HT-29 (cell line): Measurements from ENCODE around the gene VWA5B1. TPM values are rescaled to one million over a fixed set of nuclear protein-coding genes. Genes with fewer than 3 reads are reported as not detected.
A peak's percentile ranks its signal among the peaks of the same experiment; 100 is the strongest.

Experiments used
- DNase-seq: peaks from one replicate; pipeline ENCODE4 v3.0.0-alpha.2; 2015; ENCODE audit warnings: low spot score
- total RNA-seq: library from RNA; depleted of rRNA; stranded (reverse); fragments of >200 nt; shearing (Covaris generic); gene quantifications from 2 replicates; pipeline ENCODE4 v1.2.3, GENCODE V29; 2014

The VWA5B1 gene
- total RNA-seq, 1 experiment from 2014 or later, result not detected

GRCh38 chr1:20349561-20349960 is 58.9 kb downstream of the VWA5B1 start:
- no peak for DNase-seq

- DNase-seq, result no peak
Observed at GRCh38 chr1:20349971-20350370, 59.3 kb downstream of the VWA5B1 start.

DNA sequence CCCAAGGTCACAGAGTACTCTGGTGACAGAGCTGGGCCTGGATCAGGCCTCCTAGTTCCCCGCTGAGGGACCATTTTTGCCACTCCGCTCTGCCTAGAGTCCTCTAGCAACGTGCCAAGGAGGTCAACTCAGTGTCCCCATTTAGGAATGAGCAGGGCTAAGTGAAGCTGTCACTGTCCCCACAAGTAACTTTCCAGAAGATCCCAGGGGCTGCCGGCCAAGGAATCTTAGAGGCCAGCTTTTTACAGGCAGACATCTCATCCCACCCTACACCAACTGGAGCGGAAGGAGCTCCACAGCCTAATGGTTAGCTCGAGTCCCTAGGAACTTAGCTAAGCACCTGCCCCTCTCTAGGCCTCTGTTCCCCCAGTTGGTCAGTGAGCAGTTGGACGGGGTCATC is 59.7 kb downstream of the VWA5B1 start:
- no peak for DNase-seq

- no peak for DNase-seq
Observed at GRCh38 chr1:20351911-20352701, 61.4 kb downstream of the VWA5B1 start.

DNA sequence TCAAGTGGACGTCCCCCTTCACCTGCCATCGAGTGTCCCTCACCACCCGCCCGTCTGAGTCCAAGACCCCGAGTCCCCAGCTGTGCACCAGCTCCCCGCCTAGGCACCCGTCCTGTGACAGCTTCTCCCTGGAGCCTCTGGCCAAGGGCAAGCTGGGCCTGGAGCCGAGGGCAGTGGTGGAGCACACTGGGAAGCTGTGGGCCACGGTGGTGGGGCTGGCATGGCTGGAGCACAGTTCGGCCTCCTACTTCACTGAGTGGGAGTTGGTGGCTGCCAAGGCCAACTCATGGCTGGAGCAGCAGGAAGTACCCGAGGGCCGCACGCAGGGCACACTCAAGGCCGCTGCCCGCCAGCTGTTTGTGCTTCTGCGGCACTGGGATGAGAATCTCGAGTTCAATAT is 63.2 kb downstream of the VWA5B1 start:
- no peak for DNase-seq

DNA sequence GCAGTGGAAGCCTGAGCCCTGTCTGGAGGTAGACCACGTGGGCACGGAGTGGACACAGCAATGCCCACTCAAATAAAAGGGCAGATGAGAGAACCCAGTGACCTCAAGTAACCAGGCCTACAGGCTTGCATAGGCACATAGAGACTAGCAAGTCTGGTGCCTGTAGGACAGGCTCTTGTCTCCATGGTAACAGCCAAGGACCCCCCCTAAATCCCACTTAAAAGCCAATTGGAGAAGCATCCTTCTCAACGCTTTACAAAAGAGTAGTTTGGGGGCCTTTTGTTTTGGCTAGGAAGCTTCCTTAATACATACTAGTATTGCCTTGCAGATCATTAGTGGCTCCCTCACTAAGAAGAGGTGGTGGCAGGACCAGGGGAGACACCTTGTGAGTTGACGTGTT is 63.9 kb downstream of the VWA5B1 start:
- DNase-seq, result no peak

DNA sequence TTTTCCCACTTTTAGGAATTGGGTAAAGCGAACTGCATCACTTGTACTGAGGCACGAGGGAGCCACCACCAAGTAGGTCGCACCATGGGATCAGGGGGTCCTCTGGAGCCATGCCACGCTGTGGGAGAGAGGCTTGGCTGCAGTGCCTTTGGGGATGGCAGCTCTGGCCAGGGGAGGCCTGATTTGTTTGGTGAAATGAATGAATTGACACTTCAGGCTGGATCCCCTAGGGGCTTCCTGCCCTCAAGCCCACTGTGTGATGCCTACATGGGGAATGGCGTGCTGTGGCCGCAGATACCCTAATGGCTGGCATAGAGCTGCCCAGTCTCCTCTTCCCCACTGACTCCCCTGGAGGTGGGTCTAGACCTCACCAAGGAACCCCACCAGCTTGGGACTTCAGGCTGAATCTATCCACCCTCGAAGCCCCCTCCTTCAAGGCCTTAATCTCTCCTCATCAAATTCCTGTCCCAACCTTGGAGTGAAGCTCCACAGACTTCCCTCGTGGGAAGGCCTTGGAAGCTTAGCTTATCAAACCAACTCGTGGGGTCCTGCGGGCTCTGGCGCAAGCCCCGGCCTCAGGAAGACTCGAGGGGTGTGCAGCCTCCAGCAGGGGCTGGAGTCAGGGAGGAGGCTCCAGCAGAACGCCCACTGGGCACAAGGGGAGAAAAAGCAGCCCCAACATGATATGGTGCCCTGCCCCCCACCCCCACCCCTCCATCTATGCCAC is 64.6 kb downstream of the VWA5B1 start:
- DNase-seq, result no peak

GRCh38 chr1:20355828-20356735 is 65.4 kb downstream of the VWA5B1 start:
- no peak for DNase-seq

DNA sequence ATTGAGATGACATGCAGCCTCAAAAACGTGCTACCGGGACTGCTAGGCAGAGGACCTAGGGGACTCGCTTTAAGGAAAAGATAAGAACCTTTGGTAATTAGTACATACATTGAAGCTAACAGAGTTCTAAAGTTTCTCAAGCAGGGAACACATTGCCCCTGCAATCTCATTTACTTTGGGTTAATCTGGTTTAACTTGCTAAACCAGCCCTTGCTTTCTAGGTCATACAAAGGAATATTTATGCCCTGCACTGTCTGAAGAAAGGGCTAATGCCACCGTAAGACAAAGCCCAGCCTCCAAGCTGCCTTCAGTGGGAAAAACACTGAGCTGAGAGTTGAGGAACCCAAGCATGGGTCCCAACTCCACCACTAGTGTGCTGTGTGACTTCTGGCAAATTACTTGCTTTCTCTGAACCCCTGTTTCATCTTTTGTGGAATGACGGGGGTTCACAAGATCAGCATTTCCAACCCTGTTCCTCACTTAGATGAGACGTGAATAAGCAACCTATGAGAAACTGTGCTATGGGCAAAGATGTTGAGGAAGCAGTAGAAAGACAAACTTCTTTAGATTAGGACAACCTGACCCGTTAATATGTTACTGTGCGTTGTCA is 66.3 kb downstream of the VWA5B1 start:
- no peak for DNase-seq

GRCh38 chr1:20357796-20358195 is 67.1 kb downstream of the VWA5B1 start:
- no peak for DNase-seq

GRCh38 chr1:20358761-20359263 is 68.1 kb downstream of the VWA5B1 start:
- no peak for DNase-seq

- DNase-seq, result peak; percentile 23
Observed at GRCh38 chr1:20359451-20360330, 69.0 kb downstream of the VWA5B1 start.

- DNase-seq, result no peak
Observed at GRCh38 chr1:20361401-20361800, 70.7 kb downstream of the VWA5B1 start.

DNA sequence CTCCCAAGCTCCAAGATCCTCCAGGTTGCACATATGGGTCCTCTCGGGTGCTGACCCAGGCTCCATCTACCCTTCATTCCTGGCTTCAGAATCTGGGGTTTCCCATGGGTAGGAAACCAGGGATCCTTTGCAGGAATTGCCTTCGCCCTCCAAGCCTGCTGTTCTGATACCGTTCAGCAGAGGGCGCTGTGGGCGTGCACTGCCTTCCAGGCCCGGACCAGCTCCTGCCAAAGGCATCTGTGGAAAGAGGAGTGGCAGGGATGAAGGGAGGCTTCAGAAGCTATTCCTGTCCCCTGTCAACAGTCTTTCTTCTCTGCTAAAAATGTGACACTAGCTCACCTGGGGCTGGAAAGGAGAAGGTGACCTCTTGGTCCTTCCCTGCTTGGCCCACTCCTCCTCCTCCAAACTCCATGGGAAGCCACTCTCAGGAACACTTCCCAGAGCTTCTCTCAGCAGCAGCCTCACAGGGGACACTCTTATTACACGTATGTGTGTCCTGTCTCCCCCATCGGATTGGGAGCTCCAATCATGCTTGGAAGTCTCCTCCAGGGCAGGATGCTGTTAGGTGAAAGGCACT is 71.2 kb downstream of the VWA5B1 start:
- peak; percentile 81 for DNase-seq

DNA sequence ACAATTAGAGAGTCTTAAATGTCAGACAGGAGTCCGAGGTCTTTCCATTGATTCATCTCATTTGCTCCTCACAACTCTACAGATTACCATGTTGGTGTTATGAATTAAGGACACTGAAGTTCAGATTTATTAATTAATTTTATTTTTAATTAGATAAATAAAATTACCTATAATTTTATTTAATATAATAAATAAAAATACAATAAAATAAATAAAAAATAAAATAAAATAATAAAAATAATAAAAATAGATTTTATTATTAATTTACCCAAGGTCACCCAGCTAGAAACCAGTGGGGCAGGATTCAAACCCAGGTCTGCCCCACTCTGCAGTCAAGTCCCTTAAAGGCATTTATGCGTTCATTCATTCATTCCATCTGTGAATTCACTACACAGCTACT is 72.2 kb downstream of the VWA5B1 start:
- DNase-seq, result no peak

GRCh38 chr1:20365421-20366055 is 74.9 kb downstream of the VWA5B1 start:
- DNase-seq, result no peak

- DNase-seq, result no peak
Observed at GRCh38 chr1:20366056-20366462, 75.4 kb downstream of the VWA5B1 start.

- no peak for DNase-seq
Observed at GRCh38 chr1:20366463-20367115, 75.9 kb downstream of the VWA5B1 start.

- peak; percentile 26 for DNase-seq
Observed at GRCh38 chr1:20367116-20367585, 76.5 kb downstream of the VWA5B1 start.
